Glomerular endothelial cell (primary cell): ENCODE results near the gene PAGE1. TPM values are rescaled to one million over a fixed set of nuclear protein-coding genes. Genes with fewer than 3 reads are reported as not detected.
"Not testable (repeated sequence)": the region's sequence is repeated elsewhere in the genome, so short reads cannot be mapped to it uniquely, and the experiment has no call there.

Experiments used
- DNase-seq: peaks from one replicate; pipeline ENCODE4 v3.0.0-alpha.2; 2011; ENCODE audit warnings: low read depth, low spot score; ENCODE audit errors: extremely low read depth
- total RNA-seq: library from RNA; depleted of rRNA; stranded (reverse); fragments of >200 nt; gene quantifications from 2 replicates; pipeline ENCODE4 v1.2.3, GENCODE V29; 2015

Gene PAGE1, protein sequence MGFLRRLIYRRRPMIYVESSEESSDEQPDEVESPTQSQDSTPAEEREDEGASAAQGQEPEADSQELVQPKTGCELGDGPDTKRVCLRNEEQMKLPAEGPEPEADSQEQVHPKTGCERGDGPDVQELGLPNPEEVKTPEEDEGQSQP
- total RNA-seq = not detected in 2 replicates

DNA sequence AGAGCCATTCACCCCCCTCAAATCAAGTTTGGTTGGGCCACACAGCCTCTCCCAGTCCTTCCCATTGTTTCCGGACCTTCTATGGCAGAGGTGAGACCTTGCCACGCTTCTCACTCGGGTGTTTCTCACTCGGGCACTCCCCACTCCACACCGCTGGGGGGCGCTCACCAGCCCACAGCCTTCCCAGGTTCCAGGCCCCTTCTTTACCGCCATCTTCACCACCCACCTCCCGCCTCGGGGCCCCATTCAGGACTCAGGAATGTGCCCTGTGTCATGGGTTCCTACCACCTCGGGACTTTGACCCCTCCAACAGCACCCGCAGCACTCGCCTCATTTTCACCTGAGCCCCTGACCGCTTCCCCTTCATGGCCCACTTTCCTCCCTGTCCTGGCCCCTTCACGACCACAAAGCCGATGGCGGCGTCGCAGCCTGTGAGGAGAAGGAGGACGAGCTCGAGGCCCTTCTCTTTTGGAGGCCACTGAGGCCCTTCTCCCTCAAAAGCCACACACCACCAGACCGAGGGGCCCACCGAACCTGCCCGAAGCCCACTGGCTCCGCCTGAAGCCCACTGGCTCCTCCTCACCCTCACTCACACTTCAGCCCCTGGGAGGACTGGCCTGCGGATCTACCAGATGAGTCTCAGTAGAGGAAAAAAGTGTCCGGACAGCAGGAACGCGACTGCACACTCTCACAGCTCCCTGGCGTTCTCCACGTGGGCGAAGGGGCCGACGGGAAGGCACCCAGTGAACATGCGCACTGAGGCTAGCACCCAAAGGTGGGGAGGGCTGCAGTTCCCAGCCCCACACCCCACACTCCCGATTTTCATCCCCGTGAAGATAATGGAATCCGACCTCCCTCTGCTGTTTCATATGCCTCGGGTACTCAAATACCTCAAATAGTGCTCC, at the start of gene PAGE1:
Gene PAGE1 (minus strand): TSS at position 709 of the 905 bp plus-strand sequence. CDS start 1,214 bp downstream, outside the sequence.
- no peak for DNase-seq

GRCh38 chrX:49741501-49741900, 45.7 kb upstream of the PAGE1 start:
- DNase-seq = not testable (repeated sequence)

DNA sequence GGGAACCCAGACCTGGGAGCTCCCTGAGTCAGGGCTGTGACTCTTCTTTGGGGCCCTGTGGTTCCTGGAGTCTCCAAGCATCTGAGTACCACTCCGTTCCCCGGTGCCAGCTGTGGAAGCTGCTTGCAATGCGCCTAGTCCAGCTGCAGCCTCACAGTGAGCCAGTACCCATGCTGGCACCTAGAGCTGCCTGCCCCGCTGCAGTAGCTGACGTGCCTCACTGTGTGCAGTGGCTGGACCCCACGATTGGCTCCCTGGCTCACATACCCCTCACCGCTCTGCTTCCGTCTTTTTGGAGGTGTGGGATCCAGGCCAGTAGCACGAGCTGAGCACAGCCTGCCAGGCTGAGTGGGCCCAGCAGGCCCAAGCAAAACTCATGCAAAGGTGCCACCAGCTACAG, 32.1 kb upstream of the PAGE1 start:
- no peak for DNase-seq

DNA sequence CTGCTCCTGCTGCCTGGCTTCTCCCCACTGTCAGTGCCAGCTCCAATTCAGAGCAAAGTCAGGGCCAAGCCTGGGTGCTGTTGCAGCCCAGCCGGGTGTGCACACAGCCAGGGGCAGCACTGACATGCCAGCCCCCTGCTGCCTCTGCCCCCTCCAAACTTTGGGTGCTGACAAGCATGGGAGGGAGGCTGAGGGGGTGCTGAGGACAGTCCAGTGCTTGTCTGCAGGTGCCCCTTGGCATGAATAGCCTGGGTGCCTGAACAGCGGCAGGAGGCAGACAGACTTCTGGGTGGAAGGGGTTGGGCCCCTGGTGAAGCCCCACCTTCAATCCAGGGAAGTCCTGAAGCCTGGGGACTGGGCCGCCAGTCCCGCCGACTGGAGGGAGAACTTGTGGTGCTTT, 31.2 kb upstream of the PAGE1 start:
- no peak for DNase-seq

- no peak for DNase-seq
Observed at GRCh38 chrX:49725923-49726904, 30.4 kb upstream of the PAGE1 start.

- no peak for DNase-seq
Observed at GRCh38 chrX:49725401-49725800, 29.6 kb upstream of the PAGE1 start.

- DNase-seq = not testable (repeated sequence)
Observed at GRCh38 chrX:49720106-49720505, 24.3 kb upstream of the PAGE1 start.

GRCh38 chrX:49712577-49712976, 16.8 kb upstream of the PAGE1 start:
- no peak for DNase-seq

DNA sequence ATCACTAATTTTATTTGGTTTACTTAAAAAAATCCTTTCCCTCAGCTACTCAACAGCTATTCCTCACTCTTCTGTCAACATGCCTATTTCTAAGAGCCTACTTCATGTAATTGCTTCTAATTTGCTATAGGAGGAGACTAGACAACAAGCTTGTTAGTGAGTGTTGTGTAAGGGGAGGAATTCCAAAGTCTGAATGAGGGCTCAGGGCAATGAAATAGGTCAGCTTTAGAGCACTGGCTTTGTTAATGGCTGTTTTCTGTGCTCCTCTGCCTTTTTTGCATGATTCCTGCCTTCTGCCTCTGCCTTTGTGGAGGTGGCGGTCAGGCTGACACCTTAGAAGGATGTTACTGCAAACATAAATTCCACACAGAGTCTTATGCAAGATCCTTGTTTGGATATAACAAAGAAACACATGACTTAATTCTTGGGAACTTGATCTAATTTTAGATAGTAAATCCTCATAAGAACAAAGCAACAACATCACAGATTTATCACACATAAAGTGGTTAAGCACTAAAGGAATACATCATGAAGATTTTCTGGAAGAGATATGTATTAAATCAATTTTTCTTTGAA, 15.0 kb upstream of the PAGE1 start:
- no peak for DNase-seq

DNA sequence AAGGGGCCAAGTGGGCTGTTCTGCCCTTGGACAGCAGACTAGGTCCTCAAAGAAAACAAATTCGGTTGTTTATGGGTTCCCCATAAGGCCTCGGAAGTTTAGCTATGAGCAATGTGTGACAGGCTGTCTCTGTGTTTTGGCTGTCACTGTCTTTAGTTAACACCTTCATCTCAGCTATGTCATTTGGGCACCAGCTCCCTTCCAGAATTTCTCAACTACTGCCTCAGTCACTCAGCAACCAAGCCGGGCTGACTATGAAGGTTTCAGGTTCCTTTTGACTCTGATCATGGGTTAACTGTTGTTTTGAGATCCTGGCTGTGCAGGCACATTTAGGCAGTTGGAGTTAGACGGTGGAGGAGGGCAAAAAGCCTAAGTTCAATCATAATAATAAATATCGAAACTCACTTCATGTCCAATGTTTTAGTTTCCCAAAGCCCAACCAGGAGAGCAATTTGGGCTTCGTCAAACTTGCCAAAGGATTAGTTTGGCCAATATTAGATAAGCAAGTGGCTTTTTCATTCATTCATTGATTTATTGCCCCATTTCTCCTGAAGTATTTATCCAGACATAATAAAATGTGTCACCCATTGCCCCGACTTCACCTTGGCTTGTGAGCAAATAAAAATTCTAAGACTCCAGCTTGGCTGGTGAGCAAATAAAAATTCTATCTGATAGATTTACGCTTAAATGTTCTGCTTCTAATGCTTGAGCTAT, 9.1 kb upstream of the PAGE1 start:
- DNase-seq = no peak

DNA sequence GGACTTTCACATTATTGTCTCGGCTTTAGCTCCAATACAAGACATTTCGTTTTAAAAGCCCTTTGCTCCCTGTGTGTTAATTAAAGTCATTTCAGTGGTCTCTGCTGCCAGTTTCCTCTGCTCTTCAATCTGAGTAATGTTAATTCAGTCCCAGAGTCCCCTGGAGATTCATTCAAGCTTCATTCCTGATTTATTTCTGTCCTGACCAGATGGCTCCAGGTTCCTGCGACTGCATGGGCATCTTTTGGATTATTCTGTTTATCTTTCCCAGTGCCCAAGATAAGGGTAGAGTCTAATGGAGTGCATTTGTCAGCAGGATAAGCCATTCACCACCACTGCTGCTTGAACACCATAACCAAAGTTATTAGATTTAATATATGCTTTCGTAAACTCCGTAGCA, 6.1 kb upstream of the PAGE1 start:
- no peak for DNase-seq

- DNase-seq = no peak
Observed at GRCh38 chrX:49701323-49701722, 5.5 kb upstream of the PAGE1 start.

GRCh38 chrX:49675075-49675719, 20.6 kb downstream of the PAGE1 start:
- DNase-seq = no peak

GRCh38 chrX:49673394-49673793, 22.4 kb downstream of the PAGE1 start:
- no peak for DNase-seq

DNA sequence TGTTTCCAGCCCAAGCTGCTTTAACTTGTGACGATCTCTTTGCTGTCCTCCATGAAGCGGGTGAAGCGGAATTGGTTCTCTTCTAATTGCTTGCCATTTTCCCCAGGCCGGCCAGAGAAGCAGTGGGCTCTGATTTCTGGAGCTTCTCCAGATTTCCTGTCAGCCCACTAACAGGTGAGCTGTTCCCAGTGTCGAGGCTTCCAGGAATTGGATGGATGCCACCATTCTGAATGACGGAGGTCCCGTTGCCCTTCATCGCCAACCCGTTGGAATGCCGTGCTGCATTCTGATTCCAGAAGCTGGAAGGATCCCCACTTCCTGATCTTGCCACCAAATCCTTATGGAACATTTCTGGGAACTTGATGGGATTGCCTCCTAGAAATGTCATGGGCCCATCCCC, 31.0 kb downstream of the PAGE1 start:
- DNase-seq = no peak

- DNase-seq = no peak
Observed at GRCh38 chrX:49661881-49662280, 33.9 kb downstream of the PAGE1 start.

- no peak for DNase-seq
Observed at GRCh38 chrX:49659771-49660170, 36.0 kb downstream of the PAGE1 start.

- DNase-seq = no peak
Observed at GRCh38 chrX:49656533-49656932, 39.3 kb downstream of the PAGE1 start.

DNA sequence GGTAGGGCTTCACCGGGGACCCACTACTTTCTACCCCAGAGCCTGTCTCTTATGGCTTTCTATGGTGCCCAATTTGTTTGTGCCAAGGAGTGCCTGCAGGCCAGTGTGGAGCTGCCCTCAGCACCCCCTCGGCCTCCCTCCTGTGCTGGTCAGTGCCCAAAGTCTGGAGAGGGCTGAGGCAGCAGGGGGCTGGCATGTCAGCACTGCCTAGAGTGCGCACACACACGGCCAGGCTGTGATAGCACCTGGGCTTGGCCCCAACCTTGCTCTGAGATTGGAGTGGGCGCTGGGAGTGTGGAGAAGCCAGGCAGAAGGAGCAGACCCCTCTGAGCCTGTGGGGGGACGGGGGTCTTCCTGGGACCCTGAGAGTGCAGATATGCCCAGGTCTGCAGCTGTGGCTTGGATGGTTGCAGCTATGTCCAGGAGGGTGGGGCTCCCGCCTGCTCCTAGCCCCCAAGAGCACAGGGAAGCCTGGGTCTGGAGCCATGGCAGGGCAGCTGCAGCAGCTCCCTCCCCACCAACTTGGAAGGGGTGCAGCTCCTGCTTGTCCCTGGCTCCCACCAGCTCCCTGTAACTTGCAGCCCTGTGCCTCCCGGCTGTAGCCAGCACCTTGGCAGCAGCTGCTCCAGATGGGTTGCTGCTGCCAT, 50.7 kb downstream of the PAGE1 start:
- DNase-seq = no peak
